CD4-positive, alpha-beta T cell (primary cell): ENCODE measurements around the gene RAB14. TPM values are rescaled to one million over a fixed set of nuclear protein-coding genes. Genes with fewer than 3 reads are reported as not detected.

ENCODE experiments used
- ATAC-seq: fragments of 200-7000 bp; cut with Tn5 transposase; one replicate; pipeline ENCODE4 v1.10.0; 2022; ENCODE audit warnings: mild to moderate bottlenecking; ENCODE audit not compliant: poor library complexity
- CTCF ChIA-PET: fragments of 350-600 bp; sonication (Branson Sonifier 250); formaldehyde crosslinking; loops from one replicate; lab custom pipeline; 2021; ENCODE audit warnings: antibody characterized with exemption, inconsistent platforms; lab: Charles Lee
- POLR2A ChIA-PET: fragments of 350-600 bp; sonication (Branson Sonifier 250); formaldehyde crosslinking; loops from one replicate; lab custom pipeline; 2021; ENCODE audit warnings: antibody characterized with exemption, inconsistent platforms; lab: Charles Lee
- DNase-seq, 14 experiments: peaks; one replicate each; pipeline ENCODE4 v3.0.0-alpha.2; 2013 to 2020; ENCODE audit warnings: mixed read lengths in 2 of 14
- H3K27ac ChIP-seq, 2 donors: one replicate each; pipeline versions ENCODE4 v1.5.1 to v1.7.0; 2013; ENCODE audit warnings: low read length in 2 of 2, low read depth in 1 of 2, mild to moderate bottlenecking in 1 of 2
- H3K27me3 ChIP-seq, 2 experiments: 1 replicate in 1 of 2; 2 replicates in 1 of 2; pipeline versions ENCODE4 v1.6.1 to v1.7.0; 2013; ENCODE audit warnings: low read length in 2 of 2, control low read depth in 1 of 2, mild to moderate bottlenecking in 1 of 2, moderate library complexity in 1 of 2; ENCODE audit not compliant: insufficient read depth in 2 of 2, control insufficient read depth in 1 of 2
- H3K36me3 ChIP-seq: one replicate; pipeline ENCODE4 v1.6.1; 2013; ENCODE audit warnings: low read length, control low read depth; ENCODE audit not compliant: insufficient read depth
- H3K4me1 ChIP-seq: one replicate; pipeline ENCODE4 v1.6.1; 2013; ENCODE audit warnings: low read length, control low read depth; ENCODE audit not compliant: insufficient read depth
- H3K4me3 ChIP-seq: one replicate; pipeline ENCODE4 v1.5.1; 2013; ENCODE audit warnings: mild to moderate bottlenecking, low read length, moderate library complexity
- H3K9me3 ChIP-seq, 2 experiments: 1 replicate in 1 of 2; 2 replicates in 1 of 2; pipeline versions ENCODE4 v1.6.1 to v1.7.0; 2013; ENCODE audit warnings: low read length in 2 of 2, mild to moderate bottlenecking in 2 of 2, control low read depth in 1 of 2, moderate library complexity in 1 of 2; ENCODE audit not compliant: control insufficient read depth in 1 of 2, insufficient read depth in 1 of 2
- H3K27ac Mint-ChIP-seq: one replicate; pipeline ENCODE4 v1.8.0; 2020; ENCODE audit warnings: mixed read lengths
- H3K27me3 Mint-ChIP-seq: one replicate; pipeline ENCODE4 v1.8.0; 2021; ENCODE audit warnings: mixed read lengths
- H3K36me3 Mint-ChIP-seq: one replicate; pipeline ENCODE4 v1.8.0; 2021; ENCODE audit warnings: low read depth, mixed read lengths
- H3K4me1 Mint-ChIP-seq: one replicate; pipeline ENCODE4 v1.8.0; 2021; ENCODE audit warnings: low read depth, mixed read lengths
- H3K4me3 Mint-ChIP-seq: one replicate; pipeline ENCODE4 v1.8.0; 2020; ENCODE audit warnings: mild to moderate bottlenecking, mixed read lengths
- H3K9me3 Mint-ChIP-seq: one replicate; pipeline ENCODE4 v1.8.0; 2020; ENCODE audit warnings: mixed read lengths
- CTCF ChIP-seq: fragments of 200-600 bp; IDR thresholded peaks from one replicate; pipeline ENCODE4 v1.8.0; 2022; ENCODE audit warnings: antibody characterized with exemption, mild to moderate bottlenecking
- intact Hi-C, 2 experiments: fragments of 100-400 bp; cut with DNase I in 1 of 2; cut with micrococcal nuclease in 1 of 2; formaldehyde crosslinking; loops; one replicate each; pipeline versions ENCODE4 v1.15.1 to v1.9.0; 2023 to 2025; cut with DNase I, micrococcal nuclease
- total RNA-seq, 174 experiments: library from RNA in 2 of 174; stranded (reverse) in 2 of 174; gene quantifications; one replicate each; pipeline ENCODE4 v1.2.3 and lab custom pipeline; 2021 to 2026

RAB14 gene
- total RNA-seq, 2 experiments from 2014 or later, result 57.4 to 58.2 TPM

GRCh38 chr9:121214005-121214404 is 12.3 kb upstream of the RAB14 start:
- no peaks in the 10 kb centered on the region for H3K9me3 ChIP-seq
- DNase-seq, result no peak
- H3K27ac ChIP-seq, result no peak overlapping the region
- H3K36me3 ChIP-seq, result peaks cover 5% of the 10 kb centered on the region
- no peaks in the 10 kb centered on the region for H3K27me3 ChIP-seq
- peaks cover 5% of the 10 kb centered on the region for H3K4me1 Mint-ChIP-seq
- H3K4me3 Mint-ChIP-seq, result no peak overlapping the region
- ChIA-PET POLR2A (interaction anchor here (1.0 to 2.3 kb wide), 2 partner anchors 12 to 25 kb away, joined by 3 to 13 read pairs; partner anchors contain the start of gene RAB14), CTCF (interaction anchor here (0.5 to 3.1 kb wide), 6 partner anchors 10 to 458 kb away, joined by 3 to 8 read pairs (median 6); partner anchors contain the start of gene RAB14)
- H3K27ac Mint-ChIP-seq, result no peak overlapping the region
- intact Hi-C loops, result no loop called here
- H3K9me3 Mint-ChIP-seq, result no peaks in the 10 kb centered on the region
- no peaks in the 10 kb centered on the region for H3K36me3 Mint-ChIP-seq
- H3K4me3 ChIP-seq, result no peak overlapping the region
- TF ChIP-seq CTCF, result no peak
- ATAC-seq, result no peak
- H3K4me1 ChIP-seq, result peaks cover 5% of the 10 kb centered on the region
- H3K27me3 Mint-ChIP-seq, result no peaks in the 10 kb centered on the region

- Histone ChIP-seq H3K27ac (no peak overlapping the region), H3K9me3 (no peaks in the 10 kb centered on the region), H3K4me3 (no peak overlapping the region), H3K36me3 (peaks cover 5% of the 10 kb centered on the region), H3K4me1 (peaks cover 5% of the 10 kb centered on the region), H3K27me3 (no peaks in the 10 kb centered on the region)
- H3K27ac Mint-ChIP-seq, result no peak overlapping the region
- H3K4me3 Mint-ChIP-seq, result no peak overlapping the region
- POLR2A ChIA-PET, result interaction anchor here (1.0 to 2.3 kb wide), 3 partner anchors 12 to 92 kb away, joined by 3 to 13 read pairs (median 3); partner anchors contain the start of gene RAB14
- no peaks in the 10 kb centered on the region for H3K9me3 Mint-ChIP-seq
- peak; percentile 70 for ATAC-seq
- CTCF ChIA-PET, result interaction anchor here (0.5 to 3.1 kb wide), 7 partner anchors 11 to 457 kb away, joined by 3 to 8 read pairs (median 5); partner anchors contain the start of gene RAB14
- no peaks in the 10 kb centered on the region for H3K36me3 Mint-ChIP-seq
- TF ChIP-seq CTCF, result peak; percentile 80
- intact Hi-C loops, result loop anchor here (1.0 kb wide), 1 partner anchor 187 kb away; no protein-coding TSS in a partner anchor
- H3K4me1 Mint-ChIP-seq, result peaks cover 6% of the 10 kb centered on the region
- peak; percentile 31 to 80 (median 56) for DNase-seq
- no peaks in the 10 kb centered on the region for H3K27me3 Mint-ChIP-seq
Measured at GRCh38 chr9:121213136-121213806, 11.6 kb upstream of the RAB14 start.

- TF ChIP-seq CTCF, result no peak
- ChIA-PET POLR2A (interaction anchor here (2.5 kb wide), 1 partner anchor 9 kb away, joined by 9 read pairs; the partner anchor contains the start of gene RAB14), CTCF (no interaction called here)
- intact Hi-C loops, result no loop called here
- H3K4me1 ChIP-seq, result peaks cover 13% of the 10 kb centered on the region
- H3K27me3 ChIP-seq, result no peaks in the 10 kb centered on the region
- no peaks in the 10 kb centered on the region for H3K36me3 Mint-ChIP-seq
- H3K27me3 Mint-ChIP-seq, result no peaks in the 10 kb centered on the region
- ATAC-seq (no peak), DNase-seq (no peak)
- H3K9me3 ChIP-seq, result no peaks in the 10 kb centered on the region
- no peak overlapping the region for H3K27ac Mint-ChIP-seq
- H3K36me3 ChIP-seq, result peaks cover 5% of the 10 kb centered on the region
- no peak overlapping the region for H3K4me3 Mint-ChIP-seq
- H3K27ac ChIP-seq, result no peak overlapping the region
- H3K4me1 Mint-ChIP-seq, result peaks cover 19% of the 10 kb centered on the region
- no peaks in the 10 kb centered on the region for H3K9me3 Mint-ChIP-seq
- no peak overlapping the region for H3K4me3 ChIP-seq
Measured at GRCh38 chr9:121210536-121210935, 8.9 kb upstream of the RAB14 start.
